Measurements from ENCODE around the gene MAP1LC3B2. TPM values are rescaled to one million over a fixed set of nuclear protein-coding genes. Genes with fewer than 3 reads are reported as not detected.

MAP1LC3B2 gene
- total and polyA plus RNA-seq, 10 of the 15 experiments (the other 5 are each of a cell fraction or from before 2014, with no cell fraction given), result 0.23 to 2.7 (median 0.72) TPM; not detected in 3

- RAD21 ChIA-PET (ENCODE audit: unreplicated experiment), result no interaction called here
- in situ Hi-C loops (cut with MboI) (no loop called here), intact Hi-C loops (cut with micrococcal nuclease; ENCODE audit: unreplicated experiment) (no loop called here)
- peaks cover 7% of the 10 kb centered on the region; the same call in 2 of the 3 replicates for H3K9me3 ChIP-seq (replicated peaks; ENCODE audit: control insufficient read depth, insufficient read depth, low read length)
- H3K4me2 ChIP-seq (ENCODE audit: control insufficient read depth, insufficient read depth), result no peak overlapping the region
- no peak for TF ChIP-seq ZBTB40 (IDR thresholded peaks at IDR 0.05; ENCODE audit: borderline replicate concordance)
- TF ChIP-seq ZNF622 (IDR thresholded peaks at IDR 0.05), result no peak
- no peak for TF ChIP-seq MAX (IDR thresholded peaks at IDR 0.05; ENCODE audit: low read depth, low read length)
- TF ChIP-seq CHD2 (IDR thresholded peaks at IDR 0.05; ENCODE audit: borderline replicate concordance, low read depth, low read length), result no peak
- TF ChIP-seq IRF4 (IDR thresholded peaks at IDR 0.05; ENCODE audit: low read depth, low read length), result no peak
- TF ChIP-seq PAX8 (IDR thresholded peaks at IDR 0.05), result no peak
- TF ChIP-seq TCF12 (IDR thresholded peaks at IDR 0.05; ENCODE audit: low read depth, low read length), result no peak
- no peak for TF ChIP-seq DPF2 (IDR thresholded peaks at IDR 0.05)
- no peak for TF ChIP-seq CUX1 (IDR thresholded peaks at IDR 0.05; ENCODE audit: insufficient replicate concordance, low read depth, low read length)
- TF ChIP-seq REST (IDR thresholded peaks at IDR 0.05; ENCODE audit: low read depth, low read length), result no peak
- TF ChIP-seq EGR1 (IDR thresholded peaks at IDR 0.05; ENCODE audit: borderline replicate concordance in 1 of 2, low read depth in 2 of 2, low read length in 2 of 2), result no peak
- no peak for TF ChIP-seq SUZ12 (IDR thresholded peaks at IDR 0.05; ENCODE audit: unreplicated experiment)
- SMC1A ChIA-PET (ENCODE audit: uncharacterized antibody, unreplicated experiment), result no interaction called here
- FAIRE-seq (no peak), DNase-seq (ENCODE audit: low read depth, low spot score) (no peak), ATAC-seq (no peak)
- H3K4me1 ChIP-seq (ENCODE audit: control insufficient read depth, insufficient read depth, low read length), result no peaks in the 10 kb centered on the region
- CTCF ChIA-PET, result interaction anchor here (1.2 to 1.4 kb wide), 2 partner anchors 114 to 353 kb away, joined by 3 to 4 read pairs; no protein-coding TSS in a partner anchor
- POLR2A ChIA-PET, result no interaction called here
- H3K27me3 ChIP-seq (replicated peaks in 1 of 2; ENCODE audit: control insufficient read depth in 2 of 2, insufficient read depth in 2 of 2, low read length in 1 of 2), result no peaks in the 10 kb centered on the region; a peak in 1 of 4 replicates
- no peak overlapping the region for H3K4me3 ChIP-seq
- H4K20me1 ChIP-seq (ENCODE audit: control insufficient read depth, insufficient read depth), result no peaks in the 10 kb centered on the region
- H3K36me3 ChIP-seq (ENCODE audit: control insufficient read depth in 2 of 2, insufficient read depth in 2 of 2, low read length in 1 of 2), result no peaks in the 10 kb centered on the region
- H3K9ac ChIP-seq (ENCODE audit: control insufficient read depth, insufficient read depth, low read length), result no peak overlapping the region
- BruUV-seq (replicated peaks), result no TSS peak
- no peak overlapping the region for H3K27ac ChIP-seq (ENCODE audit: control insufficient read depth, insufficient read depth)
- no peak overlapping the region for H2AFZ ChIP-seq (ENCODE audit: control insufficient read depth, low read depth, low read length)
- H3K79me2 ChIP-seq (ENCODE audit: control insufficient read depth, insufficient read depth, low read length), result no peaks in the 10 kb centered on the region
- WGBS (ENCODE audit: insufficient coverage, insufficient replicate concordance, low lambda C conversion rate, missing lambda C conversion rate), result 84% methylated on average over 9 of the region's 9 CpGs
Observed at GRCh38 chr12:116589581-116589980, 30.4 kb downstream of the MAP1LC3B2 start.
